HUES6 (cell line): ENCODE data around the gene CTIF.

Experiments
- H3K27ac ChIP-seq: 2 replicates; pipeline ENCODE4 v1.7.0; 2013; ENCODE audit warnings: low read depth, mild to moderate bottlenecking, low read length, inconsistent platforms
- H3K27me3 ChIP-seq: 2 replicates; pipeline ENCODE4 v1.6.1; 2013; ENCODE audit warnings: low read length; ENCODE audit not compliant: control insufficient read depth, insufficient read depth
- H3K36me3 ChIP-seq: 2 replicates; pipeline ENCODE4 v1.6.1; 2013; ENCODE audit warnings: low read length; ENCODE audit not compliant: control insufficient read depth, insufficient read depth
- H3K4me1 ChIP-seq: 2 replicates; pipeline ENCODE4 v1.6.1; 2013; ENCODE audit warnings: low read length; ENCODE audit not compliant: control insufficient read depth, insufficient read depth
- H3K4me3 ChIP-seq: 2 replicates; pipeline ENCODE4 v1.5.1; 2013; ENCODE audit warnings: low read depth, low read length
- H3K9ac ChIP-seq: one replicate; pipeline ENCODE4 v1.6.1; 2013; ENCODE audit warnings: mild to moderate bottlenecking, low read length
- H3K9me3 ChIP-seq: 2 replicates; pipeline ENCODE4 v1.6.1; 2013; ENCODE audit warnings: low read depth, low read length; ENCODE audit not compliant: control insufficient read depth, insufficient read depth

CTIF gene

DNA sequence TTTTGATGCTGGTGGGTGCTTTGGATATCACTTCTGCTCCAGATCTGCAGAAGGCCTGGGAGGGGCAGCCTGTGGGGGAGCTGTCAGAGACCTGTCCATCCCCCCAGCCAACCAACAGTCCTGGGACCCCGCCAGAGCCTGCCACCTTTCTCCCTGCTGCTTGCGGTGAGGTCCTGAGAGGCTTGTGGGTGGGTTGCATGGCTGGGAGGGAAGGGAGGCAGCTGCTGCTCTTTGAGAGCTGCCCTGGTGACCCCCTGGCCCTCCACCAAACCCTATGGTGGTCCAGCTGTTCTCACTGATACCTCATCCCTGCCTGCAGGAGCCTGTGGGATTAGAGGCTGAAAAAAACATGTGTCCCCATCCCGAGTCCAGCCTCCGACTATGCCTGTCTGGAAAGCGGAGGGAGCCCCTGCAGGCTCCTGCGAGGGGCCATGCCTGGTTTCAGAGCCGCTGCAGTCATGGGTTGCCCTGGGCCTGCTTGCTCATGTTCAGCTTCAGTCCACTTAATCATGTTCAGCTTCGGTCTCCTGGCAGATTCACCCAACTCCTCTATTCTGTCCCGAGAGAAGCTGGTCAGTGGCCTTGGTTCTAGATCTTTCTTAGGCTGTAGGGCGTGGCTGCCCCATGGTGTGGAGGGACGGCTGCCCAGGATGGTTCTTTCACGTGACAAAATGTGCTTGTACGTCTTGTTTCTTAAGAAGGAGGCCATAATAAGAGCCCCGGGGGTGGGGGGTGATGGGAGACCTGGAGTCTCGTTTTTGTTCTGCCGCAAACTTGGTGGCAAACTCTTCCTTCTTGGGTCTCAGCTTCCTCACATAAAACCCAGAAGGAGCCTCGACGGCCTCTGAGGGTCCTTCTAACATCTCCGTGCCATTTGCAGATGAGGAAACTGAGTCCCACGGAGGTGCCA is 98.5 kb downstream of the CTIF start:
- H3K4me1 ChIP-seq: peaks cover 6% of the 10 kb centered on the region
- no peaks in the 10 kb centered on the region; the same call in 1 of the 2 replicates for H3K36me3 ChIP-seq
- no peaks in the 10 kb centered on the region for H3K27me3 ChIP-seq
- H3K27ac ChIP-seq: no peak overlapping the region
- H3K9ac ChIP-seq: no peak overlapping the region
- H3K9me3 ChIP-seq: peaks cover 2% of the 10 kb centered on the region
- no peak overlapping the region for H3K4me3 ChIP-seq

DNA sequence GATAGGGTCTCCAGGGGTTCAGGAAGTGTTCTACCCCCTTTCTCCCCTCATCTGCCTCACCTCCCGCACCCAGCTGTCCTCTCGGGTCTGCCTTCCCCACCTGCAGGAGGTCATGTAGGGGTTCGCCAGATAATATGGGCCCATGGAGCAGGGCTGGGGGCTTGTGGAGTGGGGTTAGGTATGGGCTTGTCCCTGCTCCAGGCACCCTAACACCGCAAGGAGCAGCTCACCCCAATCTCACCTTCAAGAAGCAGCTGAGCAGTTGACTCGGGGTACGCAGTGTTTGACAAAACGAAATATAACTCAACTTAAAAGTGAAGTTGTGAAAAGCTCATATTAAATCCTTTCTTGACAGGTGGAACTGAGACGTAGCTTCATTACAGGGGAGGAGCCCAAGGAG is 99.6 kb downstream of the CTIF start:
- Histone ChIP-seq H3K27ac (no peak overlapping the region), H3K9me3 (peaks cover 8% of the 10 kb centered on the region)

DNA sequence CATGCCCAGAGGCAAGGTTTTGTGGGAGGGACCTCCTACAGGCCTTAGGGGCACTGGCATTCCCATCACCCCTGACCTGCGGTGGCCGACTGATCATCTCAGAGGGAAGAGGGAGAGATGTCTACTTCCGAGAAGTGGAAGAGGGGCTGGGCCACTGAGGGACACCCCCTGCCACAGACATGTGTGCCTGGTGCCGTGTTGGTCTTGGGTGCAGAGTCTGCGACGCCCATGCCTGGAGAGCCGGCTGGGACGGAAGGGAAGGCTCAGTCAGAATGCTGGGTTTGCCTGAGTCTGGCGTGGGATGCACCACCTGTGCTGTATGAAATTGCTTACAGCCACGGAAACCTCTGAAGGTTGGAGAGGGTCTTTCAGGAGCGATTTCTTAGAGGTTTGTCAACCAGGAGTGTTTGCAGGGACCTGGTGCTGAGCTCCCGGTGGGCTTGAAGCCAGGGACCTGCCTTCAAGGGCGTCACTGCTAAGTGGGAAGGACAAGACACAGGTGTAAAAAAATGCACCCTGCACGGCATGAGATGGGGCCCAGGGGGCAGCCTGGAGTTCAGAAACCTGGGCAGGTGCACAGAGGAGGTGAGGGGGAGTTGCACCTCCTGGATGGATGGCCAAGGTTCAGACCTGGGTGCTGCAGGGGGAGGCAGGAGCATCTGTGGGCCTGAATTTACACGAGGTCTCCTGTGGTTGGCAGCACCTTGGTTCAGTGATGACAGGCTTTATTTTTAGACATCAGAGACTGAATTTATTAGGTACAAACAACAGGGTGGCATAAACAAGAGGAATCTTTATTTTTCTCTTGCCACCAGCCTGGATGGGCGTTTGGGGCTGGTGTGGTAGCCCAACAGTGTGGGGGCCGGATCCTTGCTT is 100.3 kb downstream of the CTIF start:
- H3K4me1 ChIP-seq: peaks cover 6% of the 10 kb centered on the region
- H3K27me3 ChIP-seq: no peaks in the 10 kb centered on the region
- H3K36me3 ChIP-seq: no peaks in the 10 kb centered on the region; the same call in 1 of the 2 replicates
- H3K27ac ChIP-seq: no peak overlapping the region
- H3K4me3 ChIP-seq: no peak overlapping the region
- H3K9ac ChIP-seq: no peak overlapping the region
- H3K9me3 ChIP-seq: peaks cover 8% of the 10 kb centered on the region

More for the DNA sequence above, 99.6 kb downstream of the CTIF start:
- H3K4me1 ChIP-seq: peaks cover 6% of the 10 kb centered on the region
- no peaks in the 10 kb centered on the region for H3K27me3 ChIP-seq
- no peak overlapping the region for H3K4me3 ChIP-seq
- H3K9ac ChIP-seq: no peak overlapping the region
- H3K36me3 ChIP-seq: no peaks in the 10 kb centered on the region; the same call in 1 of the 2 replicates

DNA sequence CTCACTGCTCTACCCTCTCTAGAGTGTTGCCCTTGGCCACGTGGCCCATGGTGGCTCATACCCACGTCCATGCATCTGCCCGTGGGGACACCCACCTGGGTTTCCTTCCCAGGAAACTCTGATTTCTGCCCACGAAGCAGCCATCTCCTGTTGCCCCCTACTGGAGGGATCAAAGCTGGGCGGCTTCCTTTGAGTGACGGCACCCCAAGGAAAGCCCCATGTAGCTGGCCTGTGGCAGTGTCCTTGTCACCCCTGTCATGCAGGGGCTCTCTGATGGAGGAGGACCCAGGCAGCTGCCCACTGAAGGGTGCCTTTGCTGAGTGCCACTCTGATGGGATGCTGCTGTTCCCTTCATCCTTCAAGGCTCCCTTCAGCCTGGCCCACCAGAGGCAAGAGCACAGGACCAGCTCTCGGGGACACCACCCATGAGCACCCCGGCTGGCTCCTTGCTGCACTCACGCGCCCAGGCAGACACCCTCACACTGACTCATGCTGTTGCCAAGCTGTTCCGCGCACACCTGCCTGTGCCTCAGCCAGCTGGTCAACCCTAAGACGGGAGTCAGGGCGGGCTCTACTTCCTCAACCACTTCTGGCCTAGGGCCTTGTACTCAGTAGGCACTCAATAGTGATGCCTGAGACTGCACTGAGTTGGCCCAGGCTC is 101.1 kb downstream of the CTIF start:
- Histone ChIP-seq H3K9ac (no peak overlapping the region), H3K9me3 (peaks cover 8% of the 10 kb centered on the region), H3K4me1 (peaks cover 6% of the 10 kb centered on the region), H3K36me3 (no peaks in the 10 kb centered on the region; the same call in 1 of the 2 replicates), H3K27me3 (no peaks in the 10 kb centered on the region), H3K4me3 (no peak overlapping the region), H3K27ac (no peak overlapping the region)

DNA sequence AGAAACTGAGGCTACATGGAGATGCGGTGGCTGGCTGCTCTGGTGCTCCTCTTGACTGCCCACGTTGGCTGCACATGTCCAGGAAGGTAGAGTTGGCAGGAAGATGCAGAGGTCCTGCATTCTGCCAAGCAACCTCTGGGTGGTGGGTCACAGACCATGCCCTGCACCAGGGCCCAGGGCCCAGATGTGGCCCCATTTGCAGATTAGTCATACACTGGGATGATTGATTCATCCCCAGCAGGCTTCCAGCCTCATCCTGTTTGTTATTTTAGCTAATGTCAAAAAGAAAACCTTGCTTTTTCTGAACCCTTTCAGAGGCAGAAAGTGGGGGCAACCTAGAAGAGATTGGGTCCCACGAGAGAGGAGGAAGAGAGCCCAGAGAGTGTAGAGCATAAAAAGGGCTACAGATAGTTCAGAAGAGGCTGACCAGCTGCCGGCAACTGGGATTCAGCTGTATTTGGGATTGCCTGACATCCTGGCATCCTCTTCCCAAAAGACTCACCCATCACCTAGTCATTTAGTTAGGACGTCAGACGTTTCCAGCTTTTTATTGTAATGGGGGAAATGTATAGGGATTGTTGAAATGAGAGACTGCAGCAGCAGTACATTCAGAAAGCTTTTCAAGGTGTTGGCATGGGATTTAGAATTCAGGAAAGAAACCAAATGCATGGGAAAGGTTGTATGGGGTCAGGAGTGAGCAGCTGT is 101.9 kb downstream of the CTIF start:
- no peaks in the 10 kb centered on the region; the same call in 1 of the 2 replicates for H3K36me3 ChIP-seq
- H3K27me3 ChIP-seq: no peaks in the 10 kb centered on the region
- H3K27ac ChIP-seq: no peak overlapping the region
- H3K4me3 ChIP-seq: no peak overlapping the region
- peaks cover 8% of the 10 kb centered on the region for H3K9me3 ChIP-seq
- peaks cover 6% of the 10 kb centered on the region for H3K4me1 ChIP-seq
- no peak overlapping the region for H3K9ac ChIP-seq

DNA sequence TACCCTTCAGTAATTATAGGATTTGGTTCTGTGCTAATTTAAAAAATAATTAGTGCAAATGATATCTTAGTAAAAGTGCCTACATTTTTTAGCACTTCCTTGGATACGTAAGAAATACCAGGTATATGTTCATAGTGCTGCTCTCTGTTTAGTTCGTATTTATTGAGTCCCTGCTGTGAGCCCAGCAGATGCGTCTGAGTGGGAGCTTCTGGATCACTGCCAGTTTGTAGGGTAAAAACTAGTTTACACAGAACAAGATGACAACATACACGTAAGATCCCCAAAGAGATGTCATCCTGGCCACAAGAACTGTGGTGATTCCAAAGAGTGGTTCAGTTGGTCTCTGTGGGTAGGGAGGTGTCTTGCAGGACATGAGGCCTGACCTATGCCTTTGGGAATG is 103.2 kb downstream of the CTIF start:
- Histone ChIP-seq H3K36me3 (no peaks in the 10 kb centered on the region; the same call in 1 of the 2 replicates), H3K9ac (no peak overlapping the region), H3K27ac (no peak overlapping the region), H3K4me1 (no peaks in the 10 kb centered on the region), H3K9me3 (peaks cover 8% of the 10 kb centered on the region), H3K27me3 (no peaks in the 10 kb centered on the region), H3K4me3 (no peak overlapping the region)

DNA sequence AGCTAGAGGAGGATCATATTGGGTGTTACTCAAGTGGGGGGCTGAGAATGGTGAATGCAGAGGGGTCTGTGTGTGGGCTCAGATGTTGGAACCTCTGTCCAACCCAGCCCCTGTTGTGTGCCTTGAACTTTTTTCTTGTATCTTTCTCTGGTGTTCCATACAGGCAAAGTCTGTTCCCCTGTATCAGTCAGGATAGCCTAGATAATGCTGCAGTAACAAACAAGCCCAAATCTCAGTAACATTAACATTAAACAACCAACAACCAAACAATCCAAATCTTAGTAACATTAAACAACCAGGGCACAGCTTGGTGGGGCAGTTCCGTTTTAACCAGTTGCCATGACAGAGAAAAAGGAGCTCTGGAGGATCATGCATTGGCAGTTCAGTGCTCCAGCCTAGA is 103.7 kb downstream of the CTIF start:
- H3K9me3 ChIP-seq: peaks cover 8% of the 10 kb centered on the region
- H3K4me3 ChIP-seq: no peak overlapping the region
- no peak overlapping the region for H3K9ac ChIP-seq
- H3K27me3 ChIP-seq: no peaks in the 10 kb centered on the region
- no peaks in the 10 kb centered on the region; the same call in 1 of the 2 replicates for H3K36me3 ChIP-seq
- no peaks in the 10 kb centered on the region for H3K4me1 ChIP-seq
- no peak overlapping the region for H3K27ac ChIP-seq

DNA sequence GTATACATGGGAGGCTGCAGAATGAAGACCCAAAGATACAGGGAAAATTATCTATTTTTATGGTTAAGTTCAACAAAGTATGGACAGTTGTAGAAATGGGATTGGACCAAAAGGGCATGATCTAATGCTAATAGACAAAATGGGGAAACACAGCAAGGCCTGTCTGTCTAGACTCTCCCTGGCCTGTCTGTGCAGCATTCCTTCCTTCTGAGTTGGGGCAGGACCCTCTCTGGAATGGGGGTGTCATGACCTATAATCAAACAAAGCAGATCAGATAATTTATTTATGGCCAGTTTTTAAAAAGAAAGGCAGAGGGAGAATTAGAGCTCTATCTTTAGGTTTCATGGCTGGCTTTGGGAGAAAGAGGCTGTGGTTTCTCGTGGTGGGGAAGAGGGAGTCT is 104.4 kb downstream of the CTIF start:
- Histone ChIP-seq H3K4me3 (no peak overlapping the region), H3K9me3 (peaks cover 8% of the 10 kb centered on the region), H3K4me1 (no peaks in the 10 kb centered on the region), H3K36me3 (no peaks in the 10 kb centered on the region; the same call in 1 of the 2 replicates), H3K27ac (no peak overlapping the region), H3K27me3 (no peaks in the 10 kb centered on the region), H3K9ac (no peak overlapping the region)

DNA sequence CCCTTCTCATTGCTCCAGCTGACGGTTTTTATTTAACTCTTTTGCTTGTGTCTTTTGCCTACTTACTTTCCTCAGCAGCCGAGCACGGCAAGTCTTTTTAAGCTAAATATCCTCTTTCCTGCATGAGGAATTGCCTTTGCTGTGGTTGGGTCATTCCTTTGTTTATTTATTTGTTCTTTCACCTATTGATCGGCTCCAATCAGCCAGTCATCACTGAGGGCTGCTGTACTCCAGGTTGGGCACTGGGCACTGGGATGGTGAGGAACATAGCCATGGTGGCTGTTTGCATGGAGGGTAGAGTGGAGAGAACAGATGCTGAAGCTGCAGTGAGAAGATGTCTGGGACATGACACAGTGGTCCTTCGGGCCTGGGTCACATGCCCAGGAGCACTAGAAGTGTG is 105.2 kb downstream of the CTIF start:
- Histone ChIP-seq H3K36me3 (no peaks in the 10 kb centered on the region; the same call in 1 of the 2 replicates), H3K4me3 (no peak overlapping the region), H3K9me3 (peaks cover 8% of the 10 kb centered on the region), H3K27ac (no peak overlapping the region), H3K27me3 (no peaks in the 10 kb centered on the region), H3K4me1 (peaks cover 2% of the 10 kb centered on the region), H3K9ac (no peak overlapping the region)

DNA sequence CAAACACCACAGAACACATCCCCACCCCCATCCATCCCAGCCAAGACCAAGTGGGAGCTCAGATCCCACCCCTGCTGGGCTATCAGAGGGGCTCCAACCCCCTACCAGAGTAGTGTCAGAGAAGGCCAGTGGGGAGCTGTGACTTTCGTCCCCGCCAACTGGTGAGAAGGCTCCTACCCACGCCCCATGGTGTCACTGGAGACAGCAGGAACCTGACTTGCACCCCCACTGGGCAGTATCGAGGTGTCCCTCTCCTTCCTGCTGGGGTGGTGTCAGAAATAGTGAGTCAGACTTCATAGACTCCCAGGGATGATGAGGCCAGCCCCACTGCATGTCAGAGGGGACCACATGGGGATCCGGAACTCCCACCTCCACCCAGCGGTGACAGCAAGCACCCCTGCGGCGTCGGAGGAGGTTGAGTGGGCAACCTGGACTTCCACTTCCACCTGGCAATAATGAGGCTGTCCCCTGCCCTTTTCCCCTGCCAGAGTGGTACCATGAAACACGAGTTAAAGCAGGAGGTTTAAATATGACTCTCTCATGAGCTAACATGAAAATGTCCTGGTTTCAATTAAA is 106.7 kb downstream of the CTIF start:
- H3K4me1 ChIP-seq: peaks cover 8% of the 10 kb centered on the region
- H3K9me3 ChIP-seq: peaks cover 8% of the 10 kb centered on the region
- no peak overlapping the region for H3K4me3 ChIP-seq
- no peak overlapping the region for H3K9ac ChIP-seq
- H3K27ac ChIP-seq: no peak overlapping the region
- H3K36me3 ChIP-seq: no peaks in the 10 kb centered on the region; the same call in 1 of the 2 replicates
- H3K27me3 ChIP-seq: no peaks in the 10 kb centered on the region
